GM12874 (cell line): ENCODE data around the gene FBLN1.

Experiments used
- CTCF ChIP-seq: IDR thresholded peaks from 2 replicates; pipeline ENCODE4 v1.5.1; 2011; ENCODE audit warnings: low read depth, mild to moderate bottlenecking, control low read depth, low read length, moderate library complexity; ENCODE audit not compliant: insufficient read depth

FBLN1 gene

DNA sequence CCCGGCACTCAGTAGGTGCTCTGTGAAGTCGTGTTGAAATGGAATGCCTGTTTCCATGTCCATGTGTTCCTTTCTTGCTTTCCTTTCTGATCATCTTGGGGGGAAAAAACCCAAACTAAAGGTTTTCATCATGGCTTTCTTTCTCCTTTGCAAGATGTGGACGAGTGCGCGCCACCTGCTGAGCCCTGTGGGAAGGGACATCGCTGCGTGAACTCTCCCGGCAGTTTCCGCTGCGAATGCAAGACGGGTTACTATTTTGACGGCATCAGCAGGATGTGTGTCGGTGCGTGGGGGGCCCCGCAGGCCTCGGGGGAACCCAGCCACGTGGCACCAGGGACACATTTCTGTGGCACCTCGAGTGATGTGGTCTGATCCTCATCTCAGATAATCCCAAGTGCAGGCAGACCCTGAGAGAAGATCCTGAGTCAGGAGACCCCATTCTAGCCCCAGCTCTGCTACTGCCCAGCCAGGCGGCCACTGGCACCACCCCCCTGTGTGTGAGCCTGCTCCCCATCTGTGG, 39.4 kb downstream of the FBLN1 start:
- TF ChIP-seq CTCF, result no peak

DNA sequence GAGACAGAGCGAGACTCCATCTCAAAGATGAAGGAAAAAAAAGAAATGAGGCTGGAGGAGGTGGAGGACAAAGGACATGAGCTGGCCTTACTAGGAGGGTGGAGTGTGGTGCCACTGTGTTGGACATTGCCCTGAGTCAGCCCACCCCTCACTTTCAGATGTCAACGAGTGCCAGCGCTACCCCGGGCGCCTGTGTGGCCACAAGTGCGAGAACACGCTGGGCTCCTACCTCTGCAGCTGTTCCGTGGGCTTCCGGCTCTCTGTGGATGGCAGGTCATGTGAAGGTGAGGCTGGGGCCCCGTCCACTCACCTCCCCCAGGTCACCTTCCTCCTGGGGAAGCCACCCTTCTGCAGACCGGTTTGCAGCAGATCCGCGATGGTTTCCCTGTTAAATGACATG, 40.6 kb downstream of the FBLN1 start:
- no peak for TF ChIP-seq CTCF

DNA sequence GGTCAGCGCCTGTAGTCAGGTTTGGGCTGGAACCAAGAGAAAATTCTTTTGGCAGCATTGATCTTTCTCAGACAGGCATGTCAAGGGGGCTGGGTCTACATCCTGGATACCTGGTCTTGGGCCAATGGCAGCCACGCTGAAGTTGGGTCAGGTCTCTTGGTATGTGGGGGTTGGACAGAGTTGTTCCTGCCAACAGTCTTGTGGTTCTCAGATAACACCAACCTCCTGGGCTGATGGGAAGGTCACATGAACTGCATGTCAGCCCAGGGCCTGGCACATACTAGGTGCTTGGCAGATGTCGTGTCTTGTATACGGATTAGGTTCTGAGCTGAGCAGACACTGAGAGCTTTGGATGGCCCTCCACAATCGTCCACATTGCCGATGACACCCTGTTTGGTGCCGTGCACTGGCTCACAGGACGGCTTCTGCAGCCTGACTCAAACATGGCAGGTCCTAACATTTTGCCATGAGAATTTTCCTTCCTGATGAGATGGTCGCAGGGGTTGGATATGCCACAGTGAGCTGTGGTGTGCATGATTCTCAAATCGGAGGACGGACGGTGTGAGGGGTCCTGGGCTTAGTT, 42.0 kb downstream of the FBLN1 start:
- no peak for TF ChIP-seq CTCF

GRCh38 chr22:45546333-45547015, 43.8 kb downstream of the FBLN1 start:
- no peak for TF ChIP-seq CTCF

GRCh38 chr22:45547016-45547345, 44.3 kb downstream of the FBLN1 start:
- TF ChIP-seq CTCF, result no peak

GRCh38 chr22:45547731-45548130, 45.0 kb downstream of the FBLN1 start:
- no peak for TF ChIP-seq CTCF

DNA sequence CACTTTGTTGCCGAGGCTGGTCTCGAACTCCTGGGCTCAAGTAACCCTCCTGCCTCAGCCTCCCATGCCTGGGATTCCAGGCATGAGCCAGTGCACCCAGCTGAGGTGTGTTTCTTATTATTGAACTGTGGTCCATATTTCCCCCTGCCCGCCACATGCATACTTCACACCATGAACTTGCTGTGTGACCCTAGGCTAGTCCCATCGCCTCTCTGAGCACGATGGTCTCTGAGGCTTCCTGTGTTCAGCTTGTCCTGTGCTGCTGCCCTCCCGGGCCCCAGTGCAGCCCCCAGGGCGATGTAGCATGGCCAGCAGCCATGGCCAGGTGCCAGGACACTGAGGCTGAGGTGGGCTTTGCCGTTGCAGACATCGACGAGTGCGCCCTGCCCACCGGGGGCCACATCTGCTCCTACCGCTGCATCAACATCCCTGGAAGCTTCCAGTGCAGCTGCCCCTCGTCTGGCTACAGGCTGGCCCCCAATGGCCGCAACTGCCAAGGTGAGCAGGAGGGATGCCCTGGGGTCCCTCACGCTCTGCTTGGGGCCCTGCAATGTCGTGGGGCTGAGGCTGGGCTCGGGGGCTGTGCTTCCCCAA, 45.7 kb downstream of the FBLN1 start:
- TF ChIP-seq CTCF, result no peak
